Skeletal muscle satellite cell (primary cell): ENCODE data around the gene PRKN.
A peak's percentile ranks its signal among the peaks of the same experiment; 100 is the strongest.

Source experiments
- H3K27me3 ChIP-seq: 2 replicates; pipeline ENCODE4 v1.7.0; 2013; ENCODE audit warnings: low read length; ENCODE audit not compliant: control insufficient read depth, insufficient read depth
- H3K36me3 ChIP-seq: 2 replicates; pipeline ENCODE4 v1.7.0; 2013; ENCODE audit warnings: mild to moderate bottlenecking, control low read depth, low read length; ENCODE audit not compliant: insufficient read depth
- H3K4me1 ChIP-seq: 2 replicates; pipeline ENCODE4 v1.7.0; 2013; ENCODE audit warnings: low read length; ENCODE audit not compliant: control insufficient read depth, insufficient read depth
- H3K4me2 ChIP-seq: 2 replicates; pipeline ENCODE4 v1.7.0; 2013; ENCODE audit warnings: mild to moderate bottlenecking, low read length
- H3K4me3 ChIP-seq: 2 replicates; pipeline ENCODE4 v1.7.0; 2013; ENCODE audit warnings: low read length
- H3K9ac ChIP-seq: 2 replicates; pipeline ENCODE4 v1.7.0; 2013; ENCODE audit warnings: mild to moderate bottlenecking, low read depth, low read length, moderate library complexity
- H3K9me3 ChIP-seq: replicated peaks from 2 replicates; pipeline ENCODE4 v1.7.0; 2013; ENCODE audit warnings: mild to moderate bottlenecking, control low read depth, low read length

The PRKN gene

GRCh38 chr6:161626132-161626676 is 1101.4 kb downstream of the PRKN start:
- H3K4me2 ChIP-seq: no peak overlapping the region
- H3K9ac ChIP-seq: no peak overlapping the region
- no peaks in the 10 kb centered on the region for H3K27me3 ChIP-seq
- H3K9me3 ChIP-seq: no peaks in the 10 kb centered on the region
- peaks cover 9% of the 10 kb centered on the region for H3K4me1 ChIP-seq
- no peaks in the 10 kb centered on the region for H3K36me3 ChIP-seq
- no peak overlapping the region for H3K4me3 ChIP-seq

- Histone ChIP-seq H3K9me3 (no peaks in the 10 kb centered on the region), H3K4me2 (no peak overlapping the region), H3K36me3 (no peaks in the 10 kb centered on the region), H3K9ac (no peak overlapping the region), H3K4me1 (no peaks in the 10 kb centered on the region), H3K4me3 (no peak overlapping the region), H3K27me3 (no peaks in the 10 kb centered on the region)
Measured at GRCh38 chr6:161624111-161624510, 1103.5 kb downstream of the PRKN start.

- no peak overlapping the region for H3K9ac ChIP-seq
- H3K4me3 ChIP-seq: no peak overlapping the region
- H3K36me3 ChIP-seq: no peaks in the 10 kb centered on the region
- no peak overlapping the region for H3K4me2 ChIP-seq
- H3K9me3 ChIP-seq: no peaks in the 10 kb centered on the region
- no peaks in the 10 kb centered on the region for H3K4me1 ChIP-seq
- H3K27me3 ChIP-seq: no peaks in the 10 kb centered on the region
Measured at GRCh38 chr6:161622779-161623178, 1104.8 kb downstream of the PRKN start.

- Histone ChIP-seq H3K27me3 (no peaks in the 10 kb centered on the region), H3K9me3 (no peaks in the 10 kb centered on the region), H3K9ac (no peak overlapping the region), H3K4me2 (peak overlapping the region; percentile 82), H3K36me3 (no peaks in the 10 kb centered on the region), H3K4me3 (peak overlapping the region; percentile 54), H3K4me1 (no peaks in the 10 kb centered on the region)
Measured at GRCh38 chr6:161618831-161619454, 1108.6 kb downstream of the PRKN start.

- Histone ChIP-seq H3K36me3 (no peaks in the 10 kb centered on the region), H3K9me3 (no peaks in the 10 kb centered on the region), H3K4me3 (no peak overlapping the region), H3K4me1 (no peaks in the 10 kb centered on the region), H3K4me2 (no peak overlapping the region), H3K27me3 (no peaks in the 10 kb centered on the region), H3K9ac (no peak overlapping the region)
Measured at GRCh38 chr6:161613711-161614110, 1113.9 kb downstream of the PRKN start.

GRCh38 chr6:161608771-161609170 is 1118.8 kb downstream of the PRKN start:
- no peaks in the 10 kb centered on the region for H3K27me3 ChIP-seq
- no peaks in the 10 kb centered on the region for H3K4me1 ChIP-seq
- no peak overlapping the region for H3K4me3 ChIP-seq
- H3K36me3 ChIP-seq: no peaks in the 10 kb centered on the region
- H3K4me2 ChIP-seq: no peak overlapping the region
- H3K9ac ChIP-seq: no peak overlapping the region
- H3K9me3 ChIP-seq: no peaks in the 10 kb centered on the region

- Histone ChIP-seq H3K36me3 (no peaks in the 10 kb centered on the region), H3K27me3 (no peaks in the 10 kb centered on the region), H3K4me2 (no peak overlapping the region), H3K9me3 (no peaks in the 10 kb centered on the region), H3K9ac (no peak overlapping the region), H3K4me1 (no peaks in the 10 kb centered on the region), H3K4me3 (no peak overlapping the region)
Measured at GRCh38 chr6:161607696-161608297, 1119.8 kb downstream of the PRKN start.

- H3K4me3 ChIP-seq: no peak overlapping the region
- H3K36me3 ChIP-seq: no peaks in the 10 kb centered on the region
- H3K27me3 ChIP-seq: no peaks in the 10 kb centered on the region
- H3K4me2 ChIP-seq: no peak overlapping the region
- H3K4me1 ChIP-seq: no peaks in the 10 kb centered on the region
- H3K9ac ChIP-seq: no peak overlapping the region
- no peaks in the 10 kb centered on the region for H3K9me3 ChIP-seq
Measured at GRCh38 chr6:161602359-161602758, 1125.2 kb downstream of the PRKN start.

GRCh38 chr6:161598896-161599295 is 1128.7 kb downstream of the PRKN start:
- Histone ChIP-seq H3K4me3 (no peak overlapping the region), H3K27me3 (no peaks in the 10 kb centered on the region), H3K36me3 (no peaks in the 10 kb centered on the region), H3K4me2 (no peak overlapping the region), H3K4me1 (no peaks in the 10 kb centered on the region), H3K9me3 (no peaks in the 10 kb centered on the region), H3K9ac (no peak overlapping the region)

- Histone ChIP-seq H3K9me3 (no peaks in the 10 kb centered on the region), H3K36me3 (no peaks in the 10 kb centered on the region), H3K4me3 (no peak overlapping the region), H3K27me3 (no peaks in the 10 kb centered on the region), H3K4me1 (no peaks in the 10 kb centered on the region), H3K9ac (no peak overlapping the region), H3K4me2 (no peak overlapping the region)
Measured at GRCh38 chr6:161596807-161597520, 1130.6 kb downstream of the PRKN start.

GRCh38 chr6:161594412-161594811 is 1133.2 kb downstream of the PRKN start:
- Histone ChIP-seq H3K4me3 (no peak overlapping the region), H3K4me1 (no peaks in the 10 kb centered on the region), H3K4me2 (no peak overlapping the region), H3K36me3 (no peaks in the 10 kb centered on the region), H3K27me3 (no peaks in the 10 kb centered on the region), H3K9ac (no peak overlapping the region), H3K9me3 (no peaks in the 10 kb centered on the region)
